DOHH2 (cell line): ENCODE data around the gene ITPR1.

ENCODE experiments used
- H3F3A ChIP-seq: fragments of 200-600 bp; sonication (generic), shearing (Covaris generic); 2 replicates; pipeline ENCODE4 v1.6.0; 2016; ENCODE audit warnings: antibody characterized with exemption, mild to moderate bottlenecking; ENCODE audit not compliant: control insufficient read depth, insufficient read depth
- H3K27ac ChIP-seq: fragments of 200-600 bp; sonication (generic); 2 replicates; pipeline ENCODE4 v1.5.1; 2014; ENCODE audit warnings: low read depth, mild to moderate bottlenecking, low read length, moderate library complexity
- H3K27me3 ChIP-seq: fragments of 200-600 bp; sonication (generic); 2 replicates; pipeline ENCODE4 v1.6.1; 2014; ENCODE audit warnings: mild to moderate bottlenecking, low read length, mixed read lengths; ENCODE audit not compliant: control insufficient read depth
- H3K36me3 ChIP-seq: fragments of 200-600 bp; sonication (generic); 2 replicates; pipeline ENCODE4 v1.6.1; 2014; ENCODE audit warnings: mild to moderate bottlenecking, low read length, moderate library complexity, mixed read lengths; ENCODE audit not compliant: control insufficient read depth
- H3K4me1 ChIP-seq: fragments of 200-600 bp; sonication (generic); 2 replicates; pipeline ENCODE4 v1.6.1; 2014; ENCODE audit warnings: mild to moderate bottlenecking, low read length, mixed read lengths; ENCODE audit not compliant: control insufficient read depth
- H3K4me2 ChIP-seq: fragments of 200-600 bp; sonication (generic); 2 replicates; pipeline ENCODE4 v1.6.0; 2014; ENCODE audit warnings: mild to moderate bottlenecking, low read length, moderate library complexity
- H3K4me3 ChIP-seq: fragments of 200-600 bp; sonication (generic); 2 replicates; pipeline ENCODE4 v1.5.1; 2014; ENCODE audit warnings: mild to moderate bottlenecking, low read length, mixed read lengths
- H3K79me2 ChIP-seq: fragments of 200-600 bp; sonication (generic); 2 replicates; pipeline ENCODE4 v1.6.1; 2014; ENCODE audit warnings: mild to moderate bottlenecking, low read length, mixed read lengths; ENCODE audit not compliant: control insufficient read depth
- H3K9me2 ChIP-seq: fragments of 200-600 bp; sonication (generic); replicated peaks from 2 replicates; pipeline ENCODE4 v1.6.1; 2014; ENCODE audit warnings: mild to moderate bottlenecking, low read length, mixed read lengths; ENCODE audit not compliant: control insufficient read depth
- H3K9me3 ChIP-seq: fragments of 200-600 bp; sonication (generic); 2 replicates; pipeline ENCODE4 v1.6.1; 2014; ENCODE audit warnings: antibody characterized with exemption, low read length, mixed read lengths; ENCODE audit not compliant: control insufficient read depth, insufficient read depth
- H4K20me1 ChIP-seq: fragments of 200-600 bp; sonication (generic); 2 replicates; pipeline ENCODE4 v1.6.0; 2014; ENCODE audit warnings: low read depth, mild to moderate bottlenecking, antibody characterized with exemption, low read length, moderate library complexity; ENCODE audit not compliant: control insufficient read depth, insufficient read depth
- CTCF ChIP-seq: fragments of 200-600 bp; sonication (generic); IDR thresholded peaks from one replicate; pipeline ENCODE4 v1.5.1; 2014; ENCODE audit warnings: antibody characterized with exemption, mild to moderate bottlenecking, low read depth, low read length; ENCODE audit not compliant: poor library complexity, severe bottlenecking
- EZH2phosphoT487 ChIP-seq: fragments of 200-600 bp; sonication (generic); IDR thresholded peaks from 2 replicates; pipeline ENCODE4 v1.6.1; 2017; ENCODE audit warnings: borderline replicate concordance, mild to moderate bottlenecking, antibody characterized with exemption, low read length, moderate library complexity, mixed read lengths

Gene ITPR1

GRCh38 chr3:4698125-4698821 lies 205.1 kb downstream of the ITPR1 start:
- 0 out of 2 replicates have a peak, but pooled peaks cover 4% of the 10 kb centered on the region for H3K4me1 ChIP-seq
- TF ChIP-seq CTCF (no peak), EZH2phosphoT487 (no peak)

GRCh38 chr3:4703054-4703480 lies 209.9 kb downstream of the ITPR1 start:
- H3K27me3 ChIP-seq = no peaks in the 10 kb centered on the region
- H3K79me2 ChIP-seq = no peaks in the 10 kb centered on the region
- no peak overlapping the region for H3K27ac ChIP-seq
- no peaks in the 10 kb centered on the region for H3K9me3 ChIP-seq
- no peaks in the 10 kb centered on the region for H3K4me1 ChIP-seq
- no peak overlapping the region for H3K4me2 ChIP-seq
- H3K4me3 ChIP-seq = no peak overlapping the region
- H3K9me2 ChIP-seq = no peaks in the 10 kb centered on the region
- no peaks in the 10 kb centered on the region for H3F3A ChIP-seq
- peaks cover 31% of the 10 kb centered on the region for H3K36me3 ChIP-seq
- H4K20me1 ChIP-seq = no peaks in the 10 kb centered on the region
- TF ChIP-seq CTCF (no peak), EZH2phosphoT487 (no peak)

More at GRCh38 chr3:4698125-4698821, 205.1 kb downstream of the ITPR1 start:
- Histone ChIP-seq H3K9me2 (no peaks in the 10 kb centered on the region), H3K4me2 (no peak overlapping the region), H3K36me3 (peaks cover 26% of the 10 kb centered on the region), H3K4me3 (no peak overlapping the region), H3F3A (no peaks in the 10 kb centered on the region), H3K9me3 (no peaks in the 10 kb centered on the region), H3K79me2 (no peaks in the 10 kb centered on the region), H3K27me3 (no peaks in the 10 kb centered on the region), H4K20me1 (no peaks in the 10 kb centered on the region), H3K27ac (no peak overlapping the region)

GRCh38 chr3:4704552-4704951 lies 211.4 kb downstream of the ITPR1 start:
- TF ChIP-seq CTCF (no peak), EZH2phosphoT487 (no peak)
- no peaks in the 10 kb centered on the region for H3K4me1 ChIP-seq
- no peaks in the 10 kb centered on the region for H3K79me2 ChIP-seq
- peaks cover 31% of the 10 kb centered on the region for H3K36me3 ChIP-seq
- H3K4me3 ChIP-seq = no peak overlapping the region
- no peaks in the 10 kb centered on the region for H3K27me3 ChIP-seq
- no peaks in the 10 kb centered on the region for H3F3A ChIP-seq
- H3K27ac ChIP-seq = no peak overlapping the region
- H3K9me3 ChIP-seq = no peaks in the 10 kb centered on the region
- no peaks in the 10 kb centered on the region for H3K9me2 ChIP-seq
- H3K4me2 ChIP-seq = no peak overlapping the region
- H4K20me1 ChIP-seq = no peaks in the 10 kb centered on the region
